ENCODE measurements around the gene LAMB4.

DNA sequence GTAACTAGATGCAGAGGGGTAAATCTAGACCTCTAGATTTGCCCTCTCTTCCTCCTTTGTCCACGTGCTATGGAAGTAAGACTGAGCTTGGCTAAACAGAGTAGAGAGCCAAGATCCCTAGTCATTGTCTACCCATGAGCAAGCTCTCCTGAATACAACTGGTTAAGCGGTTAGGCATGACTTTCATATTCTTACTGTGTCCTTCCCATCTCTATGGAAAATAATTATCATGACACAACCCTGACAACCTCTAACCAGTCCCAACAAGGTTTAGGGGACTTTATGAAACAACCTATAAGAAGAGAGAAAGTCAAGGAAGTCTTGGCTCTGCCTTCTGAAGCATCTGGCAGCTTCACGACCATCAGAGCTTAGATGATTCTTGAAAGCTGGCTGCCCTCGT is 7.8 kb upstream of the LAMB4 start:
- TF ChIP-seq, protein P1, sequence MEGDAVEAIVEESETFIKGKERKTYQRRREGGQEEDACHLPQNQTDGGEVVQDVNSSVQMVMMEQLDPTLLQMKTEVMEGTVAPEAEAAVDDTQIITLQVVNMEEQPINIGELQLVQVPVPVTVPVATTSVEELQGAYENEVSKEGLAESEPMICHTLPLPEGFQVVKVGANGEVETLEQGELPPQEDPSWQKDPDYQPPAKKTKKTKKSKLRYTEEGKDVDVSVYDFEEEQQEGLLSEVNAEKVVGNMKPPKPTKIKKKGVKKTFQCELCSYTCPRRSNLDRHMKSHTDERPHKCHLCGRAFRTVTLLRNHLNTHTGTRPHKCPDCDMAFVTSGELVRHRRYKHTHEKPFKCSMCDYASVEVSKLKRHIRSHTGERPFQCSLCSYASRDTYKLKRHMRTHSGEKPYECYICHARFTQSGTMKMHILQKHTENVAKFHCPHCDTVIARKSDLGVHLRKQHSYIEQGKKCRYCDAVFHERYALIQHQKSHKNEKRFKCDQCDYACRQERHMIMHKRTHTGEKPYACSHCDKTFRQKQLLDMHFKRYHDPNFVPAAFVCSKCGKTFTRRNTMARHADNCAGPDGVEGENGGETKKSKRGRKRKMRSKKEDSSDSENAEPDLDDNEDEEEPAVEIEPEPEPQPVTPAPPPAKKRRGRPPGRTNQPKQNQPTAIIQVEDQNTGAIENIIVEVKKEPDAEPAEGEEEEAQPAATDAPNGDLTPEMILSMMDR (IDR thresholded peaks at IDR 0.05), result no peak
- TF ChIP-seq POLR2A (IDR thresholded peaks at IDR 0.05), result no peak

Data from prostate gland (tissue), 2 donors.